HG02840 (cell line): ENCODE results near the gene VPS35L.

Source experiments
- ATAC-seq: cut with Tn5 transposase; IDR thresholded peaks from one replicate; pipeline ENCODE4 v1.9.1; 2021; ENCODE audit warnings: mild to moderate bottlenecking, moderate library complexity, moderate number of reproducible peaks; ENCODE audit not compliant: unreplicated experiment, low FRiP score

The VPS35L gene

GRCh38 chr16:19687279-19687678 is 131.8 kb downstream of the VPS35L start:
- no peak for ATAC-seq

GRCh38 chr16:19688396-19689024 is 133.0 kb downstream of the VPS35L start:
- no peak for ATAC-seq

GRCh38 chr16:19689342-19689741 is 133.8 kb downstream of the VPS35L start:
- no peak for ATAC-seq

- no peak for ATAC-seq
These were observed 134.7 kb downstream of the VPS35L start for GRCh38 chr16:19690196-19690595.

GRCh38 chr16:19691161-19691711 is 135.7 kb downstream of the VPS35L start:
- no peak for ATAC-seq

- no peak for ATAC-seq
These were observed 139.5 kb downstream of the VPS35L start for GRCh38 chr16:19694989-19695388.

GRCh38 chr16:19696328-19696727 is 140.8 kb downstream of the VPS35L start:
- ATAC-seq = no peak

- ATAC-seq = no peak
These were observed 141.5 kb downstream of the VPS35L start for GRCh38 chr16:19696961-19697360.

GRCh38 chr16:19697756-19698318 is 142.3 kb downstream of the VPS35L start:
- ATAC-seq = no peak

- ATAC-seq = no peak
These were observed 143.3 kb downstream of the VPS35L start for GRCh38 chr16:19698480-19699465.

- ATAC-seq = no peak
These were observed 144.0 kb downstream of the VPS35L start for GRCh38 chr16:19699472-19699871.

GRCh38 chr16:19700319-19700781 is 144.8 kb downstream of the VPS35L start:
- ATAC-seq = no peak

GRCh38 chr16:19701091-19701490 is 145.6 kb downstream of the VPS35L start:
- ATAC-seq = no peak

- ATAC-seq = no peak
These were observed 147.8 kb downstream of the VPS35L start for GRCh38 chr16:19703172-19703889.

- no peak for ATAC-seq
These were observed 149.0 kb downstream of the VPS35L start for GRCh38 chr16:19704321-19705145.

- no peak for ATAC-seq
These were observed 149.6 kb downstream of the VPS35L start for GRCh38 chr16:19705146-19705501.

GRCh38 chr16:19705843-19706242 is 150.3 kb downstream of the VPS35L start:
- ATAC-seq = no peak

- ATAC-seq = no peak
These were observed 151.3 kb downstream of the VPS35L start for GRCh38 chr16:19706846-19707245.

- no peak for ATAC-seq
These were observed 152.2 kb downstream of the VPS35L start for GRCh38 chr16:19707569-19708295.
